ENCODE data around the gene RRN3.
"Not testable (repeated sequence)": the region's sequence is repeated elsewhere in the genome, so short reads cannot be mapped to it uniquely, and the experiment has no call there.

Gene RRN3

GRCh38 chr16:15027051-15027450, 67.0 kb downstream of the RRN3 start:
- not testable (repeated sequence) for DNase-seq

- not testable (repeated sequence) for DNase-seq
Measured at GRCh38 chr16:15025234-15025951, 68.7 kb downstream of the RRN3 start.

GRCh38 chr16:15024858-15025199, 69.2 kb downstream of the RRN3 start:
- DNase-seq = not testable (repeated sequence)

- not testable (repeated sequence) for DNase-seq
Measured at GRCh38 chr16:15023381-15024077, 70.5 kb downstream of the RRN3 start.

- not testable (repeated sequence) for DNase-seq
Measured at GRCh38 chr16:15022194-15022593, 71.9 kb downstream of the RRN3 start.

GRCh38 chr16:15021429-15021828, 72.6 kb downstream of the RRN3 start:
- DNase-seq = not testable (repeated sequence)

GRCh38 chr16:15016951-15017580, 77.0 kb downstream of the RRN3 start:
- not testable (repeated sequence) for DNase-seq

GRCh38 chr16:15016354-15016753, 77.7 kb downstream of the RRN3 start:
- DNase-seq = not testable (repeated sequence)

GRCh38 chr16:15015671-15016070, 78.4 kb downstream of the RRN3 start:
- DNase-seq = not testable (repeated sequence)

- not testable (repeated sequence) for DNase-seq
Measured at GRCh38 chr16:15012941-15013340, 81.1 kb downstream of the RRN3 start.

All from NCI-H187 (cell line).